SK-N-SH (cell line): Measurements from ENCODE around the gene NAPA.

Experiments
- EP300 ChIP-seq, 2 experiments: IDR thresholded peaks; 2 replicates each; pipeline versions ENCODE4 v1.4.0 to v1.6.1; 2012; ENCODE audit warnings: borderline replicate concordance in 1 of 2, low read depth in 1 of 2, low read length in 1 of 2
- GATA2 ChIP-seq: sonication (generic); formaldehyde crosslinking; IDR thresholded peaks from 2 replicates; pipeline ENCODE4 v1.5.0; 2020; ENCODE audit warnings: mild to moderate bottlenecking, missing genetic modification reagents

GRCh38 chr19:47469719-47470118 lies 45.1 kb downstream of the NAPA start:
- TF ChIP-seq GATA2 (CRISPR knock-in tag) = no peak
- TF ChIP-seq EP300 (IDR thresholded peaks at IDR 0.05; ENCODE audit: borderline replicate concordance in 1 of 2, low read depth in 1 of 2, low read length in 1 of 2) = no peak
